Fibroblast of villous mesenchyme (primary cell): Measurements from ENCODE around the gene ERC1. TPM values are rescaled to one million over a fixed set of nuclear protein-coding genes. Genes with fewer than 3 reads are reported as not detected.

Experiments
- DNase-seq: peaks from one replicate; pipeline ENCODE4 v3.0.0-alpha.2; 2010; ENCODE audit warnings: low read depth
- H3K4me3 ChIP-seq: 2 replicates; pipeline ENCODE4 v1.5.1; 2011; ENCODE audit warnings: low read depth, mild to moderate bottlenecking, low read length
- total RNA-seq: library from RNA; depleted of rRNA; stranded (reverse); fragments of >200 nt; gene quantifications from 2 replicates; pipeline ENCODE4 v1.2.3, GENCODE V29; 2012
- TF ChIP-seq, protein P1 (sequence below): IDR thresholded peaks from 2 replicates; pipeline ENCODE4 v1.5.1; 2012; ENCODE audit warnings: low read depth, mild to moderate bottlenecking, low read length; ENCODE audit not compliant: insufficient read depth

ERC1 gene
- total RNA-seq, 1 donor, result 49.7 TPM

DNA sequence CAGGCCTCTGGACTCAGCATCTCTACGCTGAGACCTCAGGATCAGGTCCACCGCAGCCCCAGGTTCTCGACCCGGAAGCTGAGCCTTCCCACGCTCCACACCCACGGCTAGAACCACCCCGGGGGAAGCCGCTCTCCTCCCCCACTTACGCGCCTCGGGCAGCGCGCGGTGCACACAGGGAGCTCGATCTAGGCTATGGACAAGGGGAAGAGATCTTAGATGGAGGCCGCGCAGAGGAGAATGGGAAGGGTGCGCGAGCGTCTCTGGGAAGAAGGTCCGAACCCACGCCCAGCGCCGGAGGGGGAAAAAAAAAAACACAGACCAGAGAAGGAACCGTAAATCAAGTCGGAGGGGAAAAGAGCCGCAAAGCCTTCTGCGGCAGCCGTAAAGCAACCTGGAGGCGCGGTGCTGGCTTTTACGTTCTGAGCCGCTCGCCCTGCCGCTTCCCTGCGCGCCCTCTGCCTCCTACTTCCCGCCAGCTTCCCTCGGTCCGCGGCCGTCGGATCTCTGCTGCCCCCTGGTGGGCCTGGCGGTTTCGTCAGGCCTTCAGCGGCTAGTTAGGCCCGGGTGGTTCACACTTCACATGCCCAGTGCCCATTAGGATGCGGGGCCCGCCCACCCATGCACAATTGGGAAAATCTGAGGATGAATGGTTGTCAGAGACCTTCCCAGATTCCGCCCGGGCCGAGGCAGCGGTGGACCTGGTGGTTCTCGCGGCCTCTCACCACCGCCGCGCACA, 41.4 kb upstream of the ERC1 start, which contains the start of gene RAD52:
Gene RAD52 (minus strand): TSS at position 242 of the 739 bp plus-strand sequence. CDS start 16,636 bp downstream, outside the sequence.
- H3K4me3 ChIP-seq, result peak within 1 kb of the TSS; percentile 90
- peak; percentile 99 for DNase-seq
- TF ChIP-seq, protein P1, sequence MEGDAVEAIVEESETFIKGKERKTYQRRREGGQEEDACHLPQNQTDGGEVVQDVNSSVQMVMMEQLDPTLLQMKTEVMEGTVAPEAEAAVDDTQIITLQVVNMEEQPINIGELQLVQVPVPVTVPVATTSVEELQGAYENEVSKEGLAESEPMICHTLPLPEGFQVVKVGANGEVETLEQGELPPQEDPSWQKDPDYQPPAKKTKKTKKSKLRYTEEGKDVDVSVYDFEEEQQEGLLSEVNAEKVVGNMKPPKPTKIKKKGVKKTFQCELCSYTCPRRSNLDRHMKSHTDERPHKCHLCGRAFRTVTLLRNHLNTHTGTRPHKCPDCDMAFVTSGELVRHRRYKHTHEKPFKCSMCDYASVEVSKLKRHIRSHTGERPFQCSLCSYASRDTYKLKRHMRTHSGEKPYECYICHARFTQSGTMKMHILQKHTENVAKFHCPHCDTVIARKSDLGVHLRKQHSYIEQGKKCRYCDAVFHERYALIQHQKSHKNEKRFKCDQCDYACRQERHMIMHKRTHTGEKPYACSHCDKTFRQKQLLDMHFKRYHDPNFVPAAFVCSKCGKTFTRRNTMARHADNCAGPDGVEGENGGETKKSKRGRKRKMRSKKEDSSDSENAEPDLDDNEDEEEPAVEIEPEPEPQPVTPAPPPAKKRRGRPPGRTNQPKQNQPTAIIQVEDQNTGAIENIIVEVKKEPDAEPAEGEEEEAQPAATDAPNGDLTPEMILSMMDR, result peak; percentile 95

DNA sequence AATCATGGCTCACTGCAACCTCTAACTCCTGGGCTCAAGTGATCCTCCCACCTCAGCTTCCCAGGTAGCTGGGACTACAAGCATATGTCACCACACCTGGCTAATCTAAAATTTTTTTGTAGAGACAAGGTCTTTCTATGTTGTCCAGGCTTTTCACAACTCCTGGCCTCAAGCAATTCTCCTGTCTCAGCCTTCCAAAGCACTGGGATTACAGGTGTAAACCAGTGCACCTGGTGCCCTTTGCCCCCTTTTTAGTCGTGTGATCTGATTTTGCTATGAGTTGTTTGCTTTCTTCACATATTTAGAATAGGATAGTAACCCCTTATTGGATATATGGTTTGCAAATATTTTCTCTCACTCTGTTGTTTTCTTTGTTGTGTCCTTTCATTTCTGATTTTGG, 39.8 kb upstream of the ERC1 start:
- no peak overlapping the region for H3K4me3 ChIP-seq
- TF ChIP-seq, protein P1, result no peak
- no peak for DNase-seq

DNA sequence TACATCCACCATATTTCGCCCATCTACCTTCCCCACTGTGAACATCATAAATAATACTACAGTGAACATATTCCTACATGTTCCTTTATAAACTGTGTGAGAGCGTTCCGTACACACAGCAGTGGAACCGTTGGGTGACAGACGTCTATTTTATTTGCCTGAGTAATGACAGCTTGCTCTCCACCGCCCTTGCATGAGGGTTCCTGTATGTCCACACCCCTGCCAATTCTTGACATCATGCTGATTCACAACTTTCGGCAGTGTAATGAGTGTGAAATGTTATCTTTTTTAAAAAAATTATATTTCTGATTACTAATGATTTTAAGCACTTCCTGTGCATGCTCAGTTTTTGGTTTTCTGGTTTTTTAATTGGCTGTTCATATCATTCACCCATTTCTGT, 37.2 kb upstream of the ERC1 start:
- TF ChIP-seq, protein P1, result no peak
- no peak overlapping the region for H3K4me3 ChIP-seq
- DNase-seq, result no peak

DNA sequence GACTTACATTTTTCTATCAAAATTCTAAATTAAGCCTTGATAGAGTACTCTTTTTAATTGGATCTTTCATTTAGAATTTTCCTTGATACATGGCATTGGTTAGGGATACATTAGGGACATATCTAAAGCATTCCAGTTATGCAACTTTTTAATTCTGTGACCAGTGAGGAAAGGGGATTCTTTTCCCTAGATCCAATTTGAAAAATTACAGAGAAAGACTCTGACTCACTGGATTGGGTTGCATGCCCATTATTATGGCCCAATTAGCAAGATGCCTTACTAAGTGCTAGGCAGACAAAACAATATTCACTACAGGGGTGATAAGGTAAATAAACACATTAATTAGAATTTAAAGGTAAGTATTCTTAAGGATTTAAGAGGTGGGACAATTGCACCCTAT, 36.3 kb upstream of the ERC1 start:
- TF ChIP-seq, protein P1, result no peak
- no peak overlapping the region for H3K4me3 ChIP-seq
- DNase-seq, result no peak

DNA sequence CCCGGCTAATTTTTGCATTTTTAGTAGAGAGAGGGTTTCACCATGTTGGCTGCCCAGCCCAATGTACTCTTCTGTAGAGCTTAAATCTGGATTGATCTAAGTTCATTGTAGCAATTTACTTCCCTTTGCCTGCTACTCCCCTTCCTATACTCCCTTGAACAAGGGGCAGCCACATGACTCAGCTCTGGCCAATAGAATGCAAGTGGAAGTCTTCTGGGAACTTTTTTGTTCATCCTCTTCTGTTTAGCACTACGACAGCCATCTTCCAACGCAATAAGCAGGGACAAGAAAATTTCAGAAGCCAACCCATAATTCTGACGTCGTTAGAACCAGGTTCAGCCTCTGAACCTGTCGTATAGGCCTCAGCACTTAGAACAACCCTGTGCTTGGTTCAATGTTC, 35.1 kb upstream of the ERC1 start:
- no peak for DNase-seq
- no peak overlapping the region for H3K4me3 ChIP-seq
- TF ChIP-seq, protein P1, result no peak

DNA sequence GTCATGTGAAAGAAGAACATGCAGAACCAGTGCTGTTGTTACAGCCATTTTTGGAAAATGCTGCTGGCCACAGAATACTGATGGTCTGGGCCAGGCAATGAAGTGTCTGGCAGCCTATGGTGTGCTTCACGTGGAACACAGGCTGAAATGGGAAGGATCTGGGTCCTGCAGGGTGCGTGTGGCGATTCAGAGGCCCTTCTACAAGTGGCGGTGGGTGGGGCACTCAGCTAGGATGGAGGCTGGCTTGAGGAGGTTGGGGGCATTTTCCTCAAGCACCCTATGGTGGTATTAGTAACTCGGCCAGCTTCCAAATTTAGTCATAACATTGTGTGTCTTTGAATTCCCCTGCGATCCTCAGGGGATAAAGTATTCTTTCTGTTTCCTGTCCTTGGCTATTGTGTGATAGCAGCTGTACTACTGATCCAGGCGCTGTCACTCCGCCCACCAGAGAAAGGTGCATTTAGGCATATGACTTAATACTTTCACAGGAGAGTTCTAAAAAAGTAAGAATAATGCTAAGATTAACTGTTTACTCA, 32.4 kb upstream of the ERC1 start:
- H3K4me3 ChIP-seq, result no peak overlapping the region
- TF ChIP-seq, protein P1, result no peak
- no peak for DNase-seq
